Caco-2 (cell line): ENCODE results near the gene PEX16. TPM values are rescaled to one million over a fixed set of nuclear protein-coding genes. Genes with fewer than 3 reads are reported as not detected.

Source experiments
- BruUV-seq: library from RNA; stranded (reverse); fragments of 400-500 nt; replicated peaks from 2 replicates; lab custom pipeline; 2021; lab: Mats Ljungman, UMichigan
- CTCF ChIA-PET: fragments of 300-600 bp; sonication (Branson Sonifier 250); formaldehyde crosslinking; loops from one replicate; lab custom pipeline; 2022; ENCODE audit warnings: antibody characterized with exemption; lab: Charles Lee
- POLR2A ChIA-PET: fragments of 300-600 bp; sonication (Branson Sonifier 250); formaldehyde crosslinking; loops from one replicate; lab custom pipeline; 2022; ENCODE audit warnings: antibody characterized with exemption; lab: Charles Lee
- DNase-seq, 2 experiments: peaks; one replicate each; pipeline versions ENCODE4 v3.0.0 to v3.0.0-alpha.2; 2020 to 2022
- H3K27me3 ChIP-seq: replicated peaks from 2 replicates; pipeline ENCODE4 v1.6.0; 2011; ENCODE audit warnings: low read length; ENCODE audit not compliant: control insufficient read depth, insufficient read depth
- H3K36me3 ChIP-seq: 2 replicates; pipeline ENCODE4 v1.5.1; 2011; ENCODE audit warnings: low read length; ENCODE audit not compliant: control insufficient read depth, insufficient read depth
- H3K4me1 ChIP-seq: fragments of 250-450 bp; sonication (Bioruptor Pico); 2 replicates; pipeline ENCODE4 v1.5.1; 2020; ENCODE audit warnings: mild to moderate bottlenecking
- H3K4me3 ChIP-seq: 2 replicates; pipeline ENCODE4 v1.5.1; 2011; ENCODE audit warnings: low read depth, mild to moderate bottlenecking, control low read depth, low read length
- H3K9me3 ChIP-seq: fragments of 250-450 bp; sonication (Bioruptor Pico); 2 replicates; pipeline ENCODE4 v1.5.1; 2020; ENCODE audit warnings: mild to moderate bottlenecking, moderate library complexity
- H3K27ac Mint-ChIP-seq: one replicate; pipeline ENCODE4 v1.8.0; 2022; ENCODE audit warnings: mixed read lengths; ENCODE audit not compliant: unreplicated experiment
- H3K27me3 Mint-ChIP-seq: one replicate; pipeline ENCODE4 v1.8.0; 2022; ENCODE audit warnings: mixed read lengths; ENCODE audit not compliant: insufficient read depth, unreplicated experiment
- H3K36me3 Mint-ChIP-seq: one replicate; pipeline ENCODE4 v1.8.0; 2022; ENCODE audit warnings: mild to moderate bottlenecking, mixed read lengths; ENCODE audit not compliant: insufficient read depth, unreplicated experiment
- H3K4me1 Mint-ChIP-seq: one replicate; pipeline ENCODE4 v1.8.0; 2022; ENCODE audit warnings: low read depth, mixed read lengths; ENCODE audit not compliant: unreplicated experiment
- H3K4me3 Mint-ChIP-seq: one replicate; pipeline ENCODE4 v1.8.0; 2022; ENCODE audit warnings: mild to moderate bottlenecking, moderate library complexity, mixed read lengths; ENCODE audit not compliant: unreplicated experiment
- H3K9me3 Mint-ChIP-seq: one replicate; pipeline ENCODE4 v1.8.0; 2022; ENCODE audit warnings: mixed read lengths; ENCODE audit not compliant: unreplicated experiment
- CTCF ChIP-seq, 2 experiments: fragments of 200-600 bp in 1 of 2; IDR thresholded peaks; 1 replicate in 1 of 2; 2 replicates in 1 of 2; pipeline versions ENCODE4 v1.5.1 to v1.8.0; 2011 to 2022; ENCODE audit warnings: antibody characterized with exemption in 1 of 2, control low read depth in 1 of 2, inconsistent platforms in 1 of 2, low read depth in 1 of 2, low read length in 1 of 2, mild to moderate bottlenecking in 1 of 2, moderate library complexity in 1 of 2; ENCODE audit not compliant: insufficient read depth in 1 of 2, severe bottlenecking in 1 of 2, unreplicated experiment in 1 of 2
- intact Hi-C: fragments of 100-400 bp; cut with micrococcal nuclease; formaldehyde crosslinking; loops from one replicate; pipeline ENCODE4 v1.10.0; 2022; ENCODE audit not compliant: unreplicated experiment
- total RNA-seq: library from RNA; stranded (reverse); gene quantifications from 2 replicates; pipeline ENCODE4 v1.2.3, GENCODE V29; 2022

Gene PEX16
- total RNA-seq, 1 experiment from 2014 or later, result 41.4 TPM

- peaks cover 8% of the 10 kb centered on the region for H3K4me1 Mint-ChIP-seq
- Histone ChIP-seq H3K36me3 (no peaks in the 10 kb centered on the region), H3K27me3 (no peaks in the 10 kb centered on the region), H3K4me3 (no peak overlapping the region), H3K9me3 (no peaks in the 10 kb centered on the region), H3K4me1 (peaks cover 4% of the 10 kb centered on the region)
- H3K36me3 Mint-ChIP-seq, result peaks cover 41% of the 10 kb centered on the region
- H3K27me3 Mint-ChIP-seq, result no peaks in the 10 kb centered on the region
- ChIA-PET POLR2A (no interaction called here), CTCF (no interaction called here)
- H3K9me3 Mint-ChIP-seq, result no peaks in the 10 kb centered on the region
- no peak overlapping the region for H3K27ac Mint-ChIP-seq
- DNase-seq, result no peak
- no TSS peak for BruUV-seq
- no peak for TF ChIP-seq CTCF (IDR thresholded peaks at IDR 0.05; ENCODE audit: insufficient read depth in 1 of 2, low read depth in 1 of 2, low read length in 1 of 2, severe bottlenecking in 1 of 2, unreplicated experiment in 1 of 2)
- H3K4me3 Mint-ChIP-seq, result no peak overlapping the region
- intact Hi-C loops, result no loop called here
These were observed 13.3 kb downstream of the PEX16 start for GRCh38 chr11:45904309-45904915.

- CTCF ChIA-PET, result no interaction called here
- BruUV-seq, result no TSS peak
These were observed 15.0 kb downstream of the PEX16 start for GRCh38 chr11:45902452-45903380.

More at GRCh38 chr11:45902452-45903380, 15.0 kb downstream of the PEX16 start:
- H3K4me1 Mint-ChIP-seq, result peaks cover 8% of the 10 kb centered on the region
- no peaks in the 10 kb centered on the region for H3K36me3 ChIP-seq
- peaks cover 28% of the 10 kb centered on the region for H3K36me3 Mint-ChIP-seq
- H3K4me3 ChIP-seq, result no peak overlapping the region
- peaks cover 10% of the 10 kb centered on the region for H3K4me1 ChIP-seq
- H3K27me3 ChIP-seq, result no peaks in the 10 kb centered on the region
- intact Hi-C loops, result no loop called here
- no peak overlapping the region for H3K4me3 Mint-ChIP-seq
- no peak overlapping the region for H3K27ac Mint-ChIP-seq
- TF ChIP-seq CTCF (IDR thresholded peaks at IDR 0.05; ENCODE audit: insufficient read depth in 1 of 2, low read depth in 1 of 2, low read length in 1 of 2, severe bottlenecking in 1 of 2, unreplicated experiment in 1 of 2), result no peak
- POLR2A ChIA-PET, result no interaction called here
- peaks cover 3% of the 10 kb centered on the region for H3K27me3 Mint-ChIP-seq
- DNase-seq, result no peak
- H3K9me3 ChIP-seq, result no peaks in the 10 kb centered on the region
- H3K9me3 Mint-ChIP-seq, result no peaks in the 10 kb centered on the region
